Esophagus squamous epithelium (tissue), 4 donors: ENCODE results near the gene MAP3K5.

ENCODE experiments used
- POLR2A ChIP-seq, 4 donors: fragments of 450-650 bp; IDR thresholded peaks; one replicate each; pipeline ENCODE4 v1.6.1; 2017; ENCODE audit warnings: antibody characterized with exemption in 4 of 4, mild to moderate bottlenecking in 4 of 4, moderate library complexity in 3 of 4
- TF ChIP-seq, protein P1 (sequence below), 6 experiments: fragments of 450-650 bp in 4 of 6; fragments of 200-600 bp in 2 of 6; sonication (generic) in 2 of 6; IDR thresholded peaks; one replicate each; pipeline ENCODE4 v1.5.1; 2016 to 2019; ENCODE audit warnings: antibody characterized with exemption in 6 of 6, mild to moderate bottlenecking in 4 of 6, moderate library complexity in 4 of 6

DNA sequence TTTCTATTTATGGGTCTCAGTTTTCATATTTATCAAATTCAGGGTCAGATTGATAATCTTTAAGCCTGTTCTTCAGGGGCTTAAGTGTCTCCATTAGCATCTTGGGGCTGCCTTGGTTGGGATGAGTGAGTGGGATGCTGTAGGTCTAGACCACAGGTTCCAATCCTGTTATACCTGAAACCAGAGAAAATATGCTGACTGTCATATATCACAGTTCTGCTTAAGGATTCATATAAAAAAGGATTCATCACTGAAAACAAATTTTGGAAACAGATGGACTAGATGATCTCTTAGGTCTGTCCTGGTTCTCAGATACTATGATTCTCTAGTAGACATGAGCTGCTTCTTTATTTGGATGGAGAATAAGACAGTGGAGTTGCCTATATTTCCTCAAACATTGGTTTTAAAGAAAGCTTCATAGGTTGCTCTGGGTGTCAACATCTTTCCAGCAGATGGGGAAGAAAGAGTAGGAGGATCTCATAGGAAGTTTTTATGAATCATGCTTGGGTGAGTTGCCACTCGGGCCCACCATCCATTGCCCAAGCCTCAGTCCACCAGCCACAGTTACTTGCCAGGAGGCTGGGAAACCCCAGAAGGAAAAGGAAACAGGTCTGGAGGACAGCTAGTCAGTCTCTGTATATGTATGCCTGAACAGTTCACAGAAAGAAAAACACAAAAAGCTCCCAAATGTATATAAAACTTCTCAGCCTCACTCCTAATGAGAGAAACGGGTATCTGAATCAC is 199.2 kb downstream of the MAP3K5 start:
- TF ChIP-seq, protein P1, sequence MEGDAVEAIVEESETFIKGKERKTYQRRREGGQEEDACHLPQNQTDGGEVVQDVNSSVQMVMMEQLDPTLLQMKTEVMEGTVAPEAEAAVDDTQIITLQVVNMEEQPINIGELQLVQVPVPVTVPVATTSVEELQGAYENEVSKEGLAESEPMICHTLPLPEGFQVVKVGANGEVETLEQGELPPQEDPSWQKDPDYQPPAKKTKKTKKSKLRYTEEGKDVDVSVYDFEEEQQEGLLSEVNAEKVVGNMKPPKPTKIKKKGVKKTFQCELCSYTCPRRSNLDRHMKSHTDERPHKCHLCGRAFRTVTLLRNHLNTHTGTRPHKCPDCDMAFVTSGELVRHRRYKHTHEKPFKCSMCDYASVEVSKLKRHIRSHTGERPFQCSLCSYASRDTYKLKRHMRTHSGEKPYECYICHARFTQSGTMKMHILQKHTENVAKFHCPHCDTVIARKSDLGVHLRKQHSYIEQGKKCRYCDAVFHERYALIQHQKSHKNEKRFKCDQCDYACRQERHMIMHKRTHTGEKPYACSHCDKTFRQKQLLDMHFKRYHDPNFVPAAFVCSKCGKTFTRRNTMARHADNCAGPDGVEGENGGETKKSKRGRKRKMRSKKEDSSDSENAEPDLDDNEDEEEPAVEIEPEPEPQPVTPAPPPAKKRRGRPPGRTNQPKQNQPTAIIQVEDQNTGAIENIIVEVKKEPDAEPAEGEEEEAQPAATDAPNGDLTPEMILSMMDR (IDR thresholded peaks at IDR 0.05), result no peak
- no peak for TF ChIP-seq POLR2A (IDR thresholded peaks at IDR 0.05)
